Mammary epithelial cell (primary cell): ENCODE measurements around the gene THSD7A.

Experiments
- CTCF ChIP-seq, 2 donors: IDR thresholded peaks in 1 of 2; conservative IDR thresholded peaks in 1 of 2; 2 replicates each; pipeline ENCODE4 v1.5.1; 2011 to 2012; ENCODE audit warnings: inconsistent platforms in 2 of 2, low read length in 2 of 2, mild to moderate bottlenecking in 2 of 2, control low read depth in 1 of 2, low read depth in 1 of 2; ENCODE audit not compliant: insufficient read depth in 1 of 2; ENCODE audit errors: extremely low read depth in 1 of 2
- EZH2 ChIP-seq: IDR thresholded peaks from 2 replicates; pipeline ENCODE4 v1.6.1; 2012; ENCODE audit warnings: low read length, inconsistent platforms, borderline replicate concordance

- TF ChIP-seq CTCF (conservative IDR thresholded peaks at IDR 0.05 in 1 of 2, IDR thresholded peaks at IDR 0.05 in 1 of 2; ENCODE audit: extremely low read depth in 1 of 2, insufficient read depth in 1 of 2, low read depth in 1 of 2, low read length in 2 of 2) (no peak), EZH2 (no peak)
Measured at GRCh38 chr7:11376529-11376928, 455.5 kb downstream of the THSD7A start.
